Neural progenitor cell (in vitro differentiated cells): Measurements from ENCODE around the gene CIAPIN1. TPM values are rescaled to one million over a fixed set of nuclear protein-coding genes. Genes with fewer than 3 reads are reported as not detected.

Experiments
- DNase-seq: peaks from one replicate; pipeline ENCODE4 v3.0.0-alpha.2; 2016; ENCODE audit warnings: low spot score
- H2AFZ ChIP-seq: fragments of 200-600 bp; sonication (generic); replicated peaks from 2 replicates; pipeline ENCODE4 v1.6.1; 2016; ENCODE audit warnings: antibody characterized with exemption
- H3F3A ChIP-seq: fragments of 200-600 bp; sonication (generic); 2 replicates; pipeline ENCODE4 v1.6.1; 2016; ENCODE audit warnings: antibody characterized with exemption, low read depth
- H3K27ac ChIP-seq: fragments of 200-600 bp; sonication (generic); 2 replicates; pipeline ENCODE4 v1.5.1; 2016; ENCODE audit warnings: mild to moderate bottlenecking
- H3K27me3 ChIP-seq: fragments of 200-600 bp; sonication (generic); 2 replicates; pipeline ENCODE4 v1.6.1; 2016; ENCODE audit warnings: mild to moderate bottlenecking, moderate library complexity
- H3K36me3 ChIP-seq: fragments of 200-600 bp; sonication (generic); 2 replicates; pipeline ENCODE4 v1.5.1; 2016
- H3K4me1 ChIP-seq: fragments of 200-600 bp; sonication (generic); 2 replicates; pipeline ENCODE4 v1.6.1; 2016; ENCODE audit warnings: mixed run types
- H3K4me2 ChIP-seq: fragments of 200-600 bp; sonication (generic); 2 replicates; pipeline ENCODE4 v1.6.1; 2016
- H3K4me3 ChIP-seq: fragments of 200-600 bp; sonication (generic); 2 replicates; pipeline ENCODE4 v1.5.1; 2016
- H3K79me2 ChIP-seq: fragments of 200-600 bp; sonication (generic); 2 replicates; pipeline ENCODE4 v1.6.1; 2016; ENCODE audit warnings: low read depth
- H3K9ac ChIP-seq: fragments of 200-600 bp; sonication (generic); 2 replicates; pipeline ENCODE4 v1.6.1; 2016
- H3K9me3 ChIP-seq: fragments of 200-600 bp; sonication (generic); 2 replicates; pipeline ENCODE4 v1.5.1; 2016; ENCODE audit warnings: low read depth
- H4K20me1 ChIP-seq: fragments of 200-600 bp; sonication (generic); 2 replicates; pipeline ENCODE4 v1.6.1; 2016; ENCODE audit warnings: low read depth
- H3K27ac Mint-ChIP-seq: 3 replicates; pipeline ENCODE4 v1.8.0; 2021; ENCODE audit warnings: mixed read lengths
- H3K27me3 Mint-ChIP-seq: 2 replicates; pipeline ENCODE4 v1.8.0; 2022; ENCODE audit warnings: low read depth, mild to moderate bottlenecking, inconsistent platforms, moderate library complexity, mixed read lengths; ENCODE audit not compliant: insufficient read depth
- H3K36me3 Mint-ChIP-seq: 3 replicates; pipeline ENCODE4 v1.8.0; 2021; ENCODE audit warnings: mixed read lengths
- H3K4me1 Mint-ChIP-seq: 3 replicates; pipeline ENCODE4 v1.8.0; 2021; ENCODE audit warnings: mixed read lengths
- H3K4me3 Mint-ChIP-seq: 3 replicates; pipeline ENCODE4 v1.8.0; 2021; ENCODE audit warnings: mild to moderate bottlenecking, moderate library complexity, mixed read lengths
- H3K9me3 Mint-ChIP-seq: 3 replicates; pipeline ENCODE4 v1.8.0; 2020; ENCODE audit warnings: mixed read lengths
- EZH2 ChIP-seq: fragments of 200-600 bp; sonication (generic); IDR thresholded peaks from 2 replicates; pipeline ENCODE4 v1.6.1; 2017; ENCODE audit warnings: antibody characterized with exemption, mild to moderate bottlenecking, moderate library complexity
- EZH2phosphoT487 ChIP-seq: fragments of 200-600 bp; sonication (generic); IDR thresholded peaks from 2 replicates; pipeline ENCODE4 v1.6.1; 2017; ENCODE audit warnings: antibody characterized with exemption
- total RNA-seq: library from RNA; depleted of rRNA; stranded (reverse); fragments of >200 nt; gene quantifications from 2 replicates; pipeline ENCODE4 v1.2.3, GENCODE V29; 2015; ENCODE audit warnings: low replicate concordance
- TF ChIP-seq, protein P1 (sequence below): fragments of 200-600 bp; sonication (generic); IDR thresholded peaks from 2 replicates; pipeline ENCODE4 v1.5.1; 2017; ENCODE audit warnings: antibody characterized with exemption, mild to moderate bottlenecking

Gene CIAPIN1
- total RNA-seq, 1 donor from 2014 or later: 89.2 TPM

DNA sequence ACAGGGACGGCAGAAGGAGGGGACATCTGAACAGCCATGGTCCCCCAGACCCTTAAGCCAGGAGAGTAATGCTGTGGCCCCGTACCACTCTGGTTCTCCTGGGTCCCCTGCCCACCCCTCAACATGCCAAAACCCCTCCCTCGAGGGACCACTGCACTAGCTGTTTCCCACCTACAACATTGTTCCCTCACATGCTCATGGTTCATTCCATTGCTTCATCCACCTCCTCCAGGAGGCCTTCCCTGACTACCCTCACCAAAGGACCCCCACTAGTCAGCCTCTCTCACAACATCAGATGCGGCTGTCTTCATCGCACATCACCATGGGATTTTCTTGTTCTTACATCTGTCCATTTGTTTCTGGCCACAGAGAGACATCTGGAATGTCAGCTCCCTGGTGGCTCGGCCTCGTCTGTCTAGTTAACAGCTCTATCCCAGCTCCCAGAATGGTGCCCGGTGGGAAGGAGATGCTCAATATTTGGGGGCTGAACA is 37.4 kb upstream of the CIAPIN1 start:
- H3K27me3 Mint-ChIP-seq: peaks cover 14% of the 10 kb centered on the region
- peaks cover 31% of the 10 kb centered on the region for H3K4me1 Mint-ChIP-seq

DNA sequence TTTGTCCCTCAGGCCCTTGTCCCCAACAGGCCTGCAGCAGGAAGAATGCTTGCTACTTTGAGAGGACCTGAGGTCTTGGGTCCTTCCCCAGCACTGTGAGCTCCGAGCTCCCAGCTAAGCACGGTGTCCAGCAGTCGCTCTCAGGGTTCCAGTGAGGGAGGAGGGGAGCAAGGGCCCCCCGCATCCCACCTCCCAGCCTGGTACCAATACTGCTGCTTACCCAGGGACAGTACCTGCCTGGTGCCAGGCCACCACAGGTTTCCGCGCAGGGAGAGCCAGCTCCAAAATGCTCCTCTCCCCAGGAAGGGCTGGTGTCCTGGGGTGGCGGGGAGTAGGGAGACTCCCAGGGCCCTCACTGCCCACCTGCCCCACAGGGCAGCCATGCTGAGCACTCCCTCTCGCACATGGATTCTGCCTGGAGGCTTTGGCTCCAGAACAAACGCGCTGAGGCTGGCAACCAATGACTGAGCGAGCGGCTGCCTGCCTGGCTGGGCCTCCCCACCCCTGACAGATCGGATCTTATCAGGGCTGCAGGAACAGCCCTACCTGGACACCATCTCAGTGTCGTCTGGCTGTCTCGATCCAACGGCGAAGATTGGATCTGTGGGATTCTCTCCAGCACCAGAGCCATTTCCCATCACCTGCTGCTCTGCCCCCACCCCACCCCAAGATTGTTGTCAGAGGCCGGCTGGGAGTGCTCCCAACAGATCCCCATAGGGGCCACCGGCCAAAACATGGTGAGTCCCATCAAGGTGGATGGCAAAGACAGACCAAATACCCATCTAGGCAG is 36.7 kb upstream of the CIAPIN1 start:
- Histone ChIP-seq H3K4me1 (peaks cover 14% of the 10 kb centered on the region), H3K9me3 (no peaks in the 10 kb centered on the region), H3K27ac (no peak overlapping the region), H2AFZ (no peak overlapping the region), H3K79me2 (no peaks in the 10 kb centered on the region), H4K20me1 (no peaks in the 10 kb centered on the region), H3K36me3 (no peaks in the 10 kb centered on the region), H3K27me3 (peaks cover 20% of the 10 kb centered on the region), H3K9ac (no peak overlapping the region), H3K4me2 (no peak overlapping the region), H3F3A (no peaks in the 10 kb centered on the region), H3K4me3 (no peak overlapping the region)
- H3K9me3 Mint-ChIP-seq: no peaks in the 10 kb centered on the region
- no peak for DNase-seq
- H3K4me3 Mint-ChIP-seq: no peak overlapping the region
- H3K27ac Mint-ChIP-seq: no peak overlapping the region
- no peaks in the 10 kb centered on the region for H3K36me3 Mint-ChIP-seq
- TF ChIP-seq EZH2phosphoT487 (no peak), EZH2 (no peak)
- TF ChIP-seq, protein P1, sequence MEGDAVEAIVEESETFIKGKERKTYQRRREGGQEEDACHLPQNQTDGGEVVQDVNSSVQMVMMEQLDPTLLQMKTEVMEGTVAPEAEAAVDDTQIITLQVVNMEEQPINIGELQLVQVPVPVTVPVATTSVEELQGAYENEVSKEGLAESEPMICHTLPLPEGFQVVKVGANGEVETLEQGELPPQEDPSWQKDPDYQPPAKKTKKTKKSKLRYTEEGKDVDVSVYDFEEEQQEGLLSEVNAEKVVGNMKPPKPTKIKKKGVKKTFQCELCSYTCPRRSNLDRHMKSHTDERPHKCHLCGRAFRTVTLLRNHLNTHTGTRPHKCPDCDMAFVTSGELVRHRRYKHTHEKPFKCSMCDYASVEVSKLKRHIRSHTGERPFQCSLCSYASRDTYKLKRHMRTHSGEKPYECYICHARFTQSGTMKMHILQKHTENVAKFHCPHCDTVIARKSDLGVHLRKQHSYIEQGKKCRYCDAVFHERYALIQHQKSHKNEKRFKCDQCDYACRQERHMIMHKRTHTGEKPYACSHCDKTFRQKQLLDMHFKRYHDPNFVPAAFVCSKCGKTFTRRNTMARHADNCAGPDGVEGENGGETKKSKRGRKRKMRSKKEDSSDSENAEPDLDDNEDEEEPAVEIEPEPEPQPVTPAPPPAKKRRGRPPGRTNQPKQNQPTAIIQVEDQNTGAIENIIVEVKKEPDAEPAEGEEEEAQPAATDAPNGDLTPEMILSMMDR: no peak
- H3K4me1 Mint-ChIP-seq: peaks cover 34% of the 10 kb centered on the region
- peaks cover 14% of the 10 kb centered on the region for H3K27me3 Mint-ChIP-seq

More for the DNA sequence above, 37.4 kb upstream of the CIAPIN1 start:
- peaks cover 15% of the 10 kb centered on the region for H3K27me3 ChIP-seq
- H3K4me3 ChIP-seq: no peak overlapping the region
- no peak overlapping the region for H2AFZ ChIP-seq
- Mint-ChIP-seq H3K27ac (no peak overlapping the region), H3K9me3 (peaks cover 3% of the 10 kb centered on the region), H3K4me3 (peak overlapping the region; percentile 8), H3K36me3 (no peaks in the 10 kb centered on the region)
- H3K79me2 ChIP-seq: no peaks in the 10 kb centered on the region
- no peak for DNase-seq
- H3K36me3 ChIP-seq: no peaks in the 10 kb centered on the region
- no peaks in the 10 kb centered on the region for H3K9me3 ChIP-seq
- H4K20me1 ChIP-seq: no peaks in the 10 kb centered on the region
- no peak overlapping the region for H3K9ac ChIP-seq
- no peak overlapping the region for H3K27ac ChIP-seq
- H3K4me2 ChIP-seq: no peak overlapping the region
- TF ChIP-seq EZH2 (no peak), EZH2phosphoT487 (no peak)
- TF ChIP-seq, protein P1: no peak
- peaks cover 9% of the 10 kb centered on the region for H3K4me1 ChIP-seq
- no peaks in the 10 kb centered on the region for H3F3A ChIP-seq

DNA sequence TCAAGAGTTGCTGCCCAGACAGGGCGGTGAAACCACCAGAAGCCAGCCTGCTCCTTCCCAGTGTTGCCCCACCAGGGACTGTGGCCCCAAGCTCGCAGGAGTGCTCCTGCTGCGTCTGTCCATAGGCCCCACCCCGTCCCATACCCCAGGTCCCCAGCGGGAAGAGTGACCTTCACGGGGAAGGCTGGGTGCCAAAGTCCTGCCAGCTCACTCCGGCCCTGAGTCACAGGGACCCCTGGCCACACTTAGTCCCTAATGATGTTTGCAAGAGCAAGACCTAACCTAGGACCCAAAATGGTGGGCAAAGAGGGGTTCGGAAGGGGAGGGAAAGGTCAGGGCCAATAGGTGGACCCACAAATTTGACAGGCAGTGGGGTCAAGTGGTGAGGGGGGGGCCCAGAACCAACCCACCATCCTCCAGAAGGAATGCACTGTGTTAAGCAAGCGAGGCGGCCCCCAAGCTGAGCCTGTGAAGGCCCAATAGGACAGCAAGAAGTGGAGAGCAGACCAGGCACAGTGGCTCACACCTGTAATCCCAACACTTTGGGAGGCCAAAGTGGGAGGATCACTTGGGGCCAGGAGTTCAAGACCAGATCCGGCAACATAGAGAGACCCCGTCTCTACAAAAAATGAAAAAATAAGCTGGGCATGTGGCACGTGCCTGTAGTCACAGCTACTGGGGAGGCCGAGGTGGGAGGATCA is 35.8 kb upstream of the CIAPIN1 start:
- Histone ChIP-seq H3K9ac (no peak overlapping the region), H3K79me2 (no peaks in the 10 kb centered on the region), H3K9me3 (no peaks in the 10 kb centered on the region), H3K36me3 (no peaks in the 10 kb centered on the region), H3F3A (no peaks in the 10 kb centered on the region), H3K27me3 (peaks cover 22% of the 10 kb centered on the region), H3K4me1 (peaks cover 23% of the 10 kb centered on the region), H2AFZ (no peak overlapping the region), H4K20me1 (no peaks in the 10 kb centered on the region), H3K4me3 (no peak overlapping the region), H3K4me2 (no peak overlapping the region), H3K27ac (no peak overlapping the region)
- peak overlapping the region; percentile 48 for H3K4me3 Mint-ChIP-seq
- no peaks in the 10 kb centered on the region for H3K36me3 Mint-ChIP-seq
- no peaks in the 10 kb centered on the region for H3K9me3 Mint-ChIP-seq
- DNase-seq: no peak
- H3K27me3 Mint-ChIP-seq: peaks cover 9% of the 10 kb centered on the region
- TF ChIP-seq, protein P1: no peak
- no peak for TF ChIP-seq EZH2
- TF ChIP-seq EZH2phosphoT487: no peak
- H3K27ac Mint-ChIP-seq: no peak overlapping the region
- H3K4me1 Mint-ChIP-seq: peaks cover 44% of the 10 kb centered on the region
